ENCODE measurements around the gene SLC19A3.
A peak's percentile ranks its signal among the peaks of the same experiment; 100 is the strongest.
"Not testable (repeated sequence)": the region's sequence is repeated elsewhere in the genome, so short reads cannot be mapped to it uniquely, and the experiment has no call there.

Gene SLC19A3

GRCh38 chr2:227703280-227703732 lies 14.5 kb downstream of the SLC19A3 start:
- DNase-seq (ENCODE audit: low spot score), result no peak

DNA sequence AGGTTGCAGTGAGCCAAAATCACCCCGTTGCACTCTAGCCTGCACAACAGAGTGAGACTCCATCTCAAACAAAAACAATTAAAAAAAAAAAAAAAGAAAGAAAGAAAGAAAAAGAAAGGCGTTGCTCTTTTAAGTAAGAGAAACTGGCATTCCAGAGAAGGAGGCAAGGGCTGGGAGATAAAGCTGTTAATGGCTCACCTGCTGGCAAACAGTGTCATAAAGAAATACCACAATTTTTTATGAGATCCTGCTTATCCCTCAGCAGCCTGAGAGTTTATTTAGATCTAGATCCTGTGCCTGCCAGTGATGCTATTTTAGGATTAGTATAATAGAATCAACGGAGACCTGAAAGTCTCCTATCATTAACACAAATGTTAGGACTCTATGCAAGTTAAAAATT lies 16.3 kb downstream of the SLC19A3 start:
- DNase-seq (ENCODE audit: low spot score), result no peak

DNA sequence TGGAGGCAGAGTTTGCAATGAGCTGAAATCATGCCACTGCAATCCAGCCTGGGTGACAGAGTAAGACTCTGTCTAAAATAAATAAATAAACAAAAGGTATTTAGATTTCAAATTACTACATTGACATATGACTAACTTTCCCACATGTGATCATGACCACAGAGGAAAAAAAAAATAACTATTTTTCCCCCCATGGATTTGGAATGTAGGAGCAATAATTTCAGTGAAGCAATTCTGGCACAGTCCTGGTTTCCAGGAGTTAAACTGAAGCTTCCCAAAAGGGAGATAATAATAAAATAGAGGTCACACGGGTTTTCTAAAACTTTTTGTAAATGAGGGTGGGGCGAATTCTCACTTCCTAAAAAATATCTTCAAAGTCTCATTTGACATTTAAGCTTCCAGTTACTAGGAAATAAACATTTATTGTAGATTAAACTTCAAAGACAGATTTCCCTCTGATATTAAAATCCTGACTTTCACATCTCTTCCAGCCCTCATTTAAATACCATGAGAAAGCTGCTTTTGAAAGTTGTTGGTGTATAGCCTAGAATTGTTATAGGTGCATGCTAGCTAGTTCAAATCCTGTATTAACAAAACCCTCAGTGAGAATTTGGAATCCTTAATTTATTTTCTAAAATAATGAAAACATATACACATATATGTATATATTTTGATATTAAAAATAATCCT lies 20.7 kb downstream of the SLC19A3 start:
- peak; percentile 3 for DNase-seq (ENCODE audit: low spot score)

GRCh38 chr2:227687189-227687588 lies 30.6 kb downstream of the SLC19A3 start:
- no peak for DNase-seq (ENCODE audit: low spot score)

- no peak for DNase-seq (ENCODE audit: low spot score)
Measured at GRCh38 chr2:227684258-227684657, 33.6 kb downstream of the SLC19A3 start.

GRCh38 chr2:227677928-227678327 lies 39.9 kb downstream of the SLC19A3 start:
- DNase-seq (ENCODE audit: low spot score), result no peak

- no peak for DNase-seq (ENCODE audit: low spot score)
Measured at GRCh38 chr2:227674485-227674884, 43.3 kb downstream of the SLC19A3 start.

DNA sequence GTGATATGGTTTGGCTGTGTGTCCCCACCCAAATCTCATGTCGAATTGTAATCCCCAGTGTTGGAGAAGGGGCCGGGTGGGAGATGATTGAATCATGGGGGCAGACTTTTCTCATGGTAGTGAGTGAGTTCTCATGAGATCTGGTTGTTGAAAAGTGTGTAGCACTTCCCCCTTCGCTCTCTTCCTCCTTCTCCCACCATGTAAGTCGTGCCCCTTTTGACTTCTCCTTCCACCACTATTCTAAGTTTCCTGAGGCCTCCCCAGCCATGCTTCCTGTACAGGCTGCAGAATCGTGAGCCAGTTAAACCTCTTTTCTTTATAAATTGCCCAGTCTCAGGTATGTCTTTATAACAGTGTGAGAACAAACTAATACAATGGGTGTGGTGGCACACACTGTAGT lies 44.2 kb downstream of the SLC19A3 start:
- DNase-seq (ENCODE audit: low spot score), result not testable (repeated sequence)

- DNase-seq (ENCODE audit: low spot score), result no peak
Measured at GRCh38 chr2:227671170-227671905, 46.5 kb downstream of the SLC19A3 start.

GRCh38 chr2:227666631-227667170 lies 51.1 kb downstream of the SLC19A3 start, which contains the start of gene SCYGR5:
Gene SCYGR5, plus strand, starts transcription at chr2:227666804. Its CDS starts 0 bp downstream, at chr2:227666804.
- DNase-seq (ENCODE audit: low spot score), result not testable (repeated sequence)

DNA sequence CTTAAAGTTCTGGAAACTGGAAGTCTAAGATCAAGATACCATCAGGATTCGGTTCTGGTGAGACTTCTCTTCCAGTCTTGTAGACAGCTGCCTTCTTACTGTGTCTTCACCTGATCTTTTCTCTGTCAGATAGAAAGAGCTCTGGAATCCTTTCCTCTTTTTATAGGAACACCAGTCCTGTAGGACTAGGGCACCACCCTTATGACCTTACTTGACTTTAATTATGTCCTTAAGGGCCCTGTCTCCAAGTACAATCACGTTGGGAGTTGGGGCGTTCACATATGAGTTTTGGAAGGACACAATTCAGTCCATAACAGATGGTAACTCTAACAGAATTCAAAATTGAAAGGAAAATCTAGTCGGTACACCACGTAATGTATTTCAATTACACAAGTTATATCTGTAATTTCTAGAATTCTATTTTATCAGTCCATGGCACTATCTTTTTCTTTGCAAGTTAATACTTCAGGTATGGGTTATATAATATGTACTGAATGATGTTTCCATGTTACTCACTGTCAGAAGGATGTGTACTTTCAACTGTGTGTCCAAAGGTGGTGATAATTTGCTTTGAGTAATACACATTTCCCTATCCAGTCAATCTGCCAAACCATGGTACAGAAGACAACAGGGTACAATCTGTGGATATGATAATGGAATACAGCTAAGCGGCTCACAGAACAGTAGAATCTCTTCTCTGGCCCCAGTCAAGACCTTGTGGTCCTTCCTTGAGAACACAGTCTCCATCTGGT lies 52.5 kb downstream of the SLC19A3 start:
- no peak for DNase-seq (ENCODE audit: low spot score)

- DNase-seq (ENCODE audit: low spot score), result no peak
Measured at GRCh38 chr2:227661827-227662226, 56.0 kb downstream of the SLC19A3 start.

DNA sequence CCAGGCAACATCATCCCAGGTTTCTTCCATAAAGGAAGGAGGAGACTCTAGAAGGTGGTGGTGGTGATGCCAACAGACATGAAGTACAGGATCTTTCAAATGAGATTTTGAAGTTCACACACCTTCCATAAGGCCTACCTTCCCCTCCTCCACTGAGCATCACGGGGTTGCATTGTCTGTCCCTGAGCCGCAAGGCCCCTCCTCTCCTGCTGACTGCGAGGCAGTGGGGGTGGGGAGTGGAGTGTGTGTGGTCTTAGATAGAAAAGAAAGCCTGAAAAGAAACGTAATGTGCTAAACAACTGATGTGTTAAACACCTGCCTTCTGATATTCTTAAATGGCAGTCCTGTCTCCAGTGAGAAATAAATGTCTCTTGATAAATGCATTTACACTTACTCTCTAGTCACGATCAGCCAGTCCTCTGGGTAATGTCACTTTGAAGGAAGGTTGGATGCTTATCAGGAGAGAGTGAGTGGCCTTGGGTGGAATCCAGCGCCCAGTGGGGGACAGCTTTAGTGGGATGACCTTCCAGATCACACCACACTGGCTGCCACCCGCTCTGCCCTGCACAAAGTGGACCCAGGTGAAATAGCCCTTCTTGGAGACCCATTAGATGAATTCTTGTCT lies 56.7 kb downstream of the SLC19A3 start:
- no peak for DNase-seq (ENCODE audit: low spot score)

GRCh38 chr2:227657199-227657845 lies 60.5 kb downstream of the SLC19A3 start:
- DNase-seq (ENCODE audit: low spot score), result no peak

- no peak for DNase-seq (ENCODE audit: low spot score)
Measured at GRCh38 chr2:227655454-227655853, 62.4 kb downstream of the SLC19A3 start.

DNA sequence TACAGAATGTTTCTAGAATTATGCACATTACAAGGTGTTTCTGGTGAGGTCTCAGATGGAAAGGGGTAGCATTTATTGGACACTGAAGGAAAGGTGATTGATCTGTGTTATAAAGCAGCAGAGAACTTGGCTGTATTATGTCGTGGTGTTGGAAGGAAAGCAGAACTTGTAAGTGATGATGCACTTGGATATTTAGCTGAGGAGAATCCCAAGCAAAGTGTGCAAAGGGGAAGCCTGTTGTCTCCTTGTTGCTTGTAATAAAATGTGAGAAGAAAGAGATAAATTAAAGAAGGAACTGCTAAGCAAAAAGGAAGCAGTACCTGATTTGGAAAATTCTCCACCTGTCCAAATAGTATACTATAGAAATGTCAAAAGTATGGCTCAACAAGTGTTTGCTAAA lies 63.4 kb downstream of the SLC19A3 start:
- DNase-seq (ENCODE audit: low spot score), result no peak

DNA sequence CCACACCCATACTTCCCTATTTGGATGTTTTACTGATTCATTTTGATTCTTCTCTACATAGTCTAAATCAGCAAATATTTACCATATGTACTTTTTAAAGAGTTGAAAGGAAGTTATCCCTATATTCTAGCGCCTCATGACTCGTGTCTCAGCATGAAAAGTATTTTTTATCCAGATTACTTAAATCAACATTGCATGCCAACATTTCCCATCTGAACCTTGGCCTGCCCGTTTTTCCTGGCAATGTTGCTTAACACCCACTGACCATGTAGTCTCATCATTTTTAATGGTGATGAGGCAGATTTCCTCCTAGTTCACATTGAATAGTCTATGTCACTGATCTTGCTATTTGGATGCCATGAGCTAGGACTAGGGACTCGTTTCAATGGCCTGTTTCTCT lies 64.4 kb downstream of the SLC19A3 start:
- DNase-seq (ENCODE audit: low spot score), result no peak

DNA sequence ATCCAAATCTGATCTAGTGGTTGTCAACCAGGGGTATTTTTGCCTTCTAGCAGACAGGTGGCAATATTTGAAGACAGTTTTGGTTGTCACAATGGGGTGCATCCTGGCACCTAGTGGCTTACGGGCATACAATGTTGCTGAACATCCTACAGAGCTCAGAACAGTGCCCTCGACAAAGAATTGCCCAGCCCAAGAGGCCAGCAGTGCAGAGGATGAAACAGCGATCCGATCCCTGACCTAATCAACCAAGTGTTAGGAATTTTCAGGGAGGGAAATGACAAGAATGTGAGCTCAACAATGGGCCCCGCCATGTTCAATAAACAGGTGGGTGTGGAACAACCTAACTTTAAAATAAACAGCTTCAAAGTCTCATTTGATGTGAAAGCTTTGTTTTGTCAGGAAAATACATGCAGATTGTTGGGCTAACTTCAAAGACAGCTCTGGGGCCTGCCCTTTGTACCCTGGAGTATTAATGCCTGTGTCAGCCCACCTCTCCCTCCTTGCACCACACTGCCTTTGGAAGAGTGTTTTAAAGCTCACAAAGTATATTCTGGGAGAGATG lies 73.8 kb downstream of the SLC19A3 start:
- DNase-seq (ENCODE audit: low spot score), result peak; percentile 3

GRCh38 chr2:227642656-227643055 lies 75.2 kb downstream of the SLC19A3 start:
- DNase-seq (ENCODE audit: low spot score), result no peak

- no peak for DNase-seq (ENCODE audit: low spot score)
Measured at GRCh38 chr2:227634201-227634600, 83.6 kb downstream of the SLC19A3 start.
